Cardiac septum (tissue), 1 donor: Measurements from ENCODE around the gene ZNF132. TPM values are rescaled to one million over a fixed set of nuclear protein-coding genes. Genes with fewer than 3 reads are reported as not detected.
A peak's percentile ranks its signal among the peaks of the same experiment; 100 is the strongest.

Experiments used
- DNase-seq: peaks from one replicate; pipeline ENCODE4 v3.0.0-alpha.2; 2020; ENCODE audit warnings: low spot score
- intact Hi-C: fragments of 100-400 bp; cut with DNase I; formaldehyde crosslinking; loops from one replicate; pipeline ENCODE4 v1.14.0; 2022
- microRNA-seq: library from miRNA; unstranded; fragments of <30 nt; microRNA quantifications from one replicate; pipeline ENCODE4 v1.2.0, GENCODE V29; 2020
- total RNA-seq: library from RNA; stranded (reverse); fragmentation: NEBNext Ultra II Directional; extraction: Animal tissue kit (Norgen Biotek cat#: 25700); gene quantifications from one replicate; pipeline ENCODE4 v1.2.1, GENCODE V29; 2021
- donor health status: DM: no; HTN: no; CAD: no.

Gene ZNF132
- total RNA-seq, 1 donor from 2014 or later, result 5.4 TPM

DNA sequence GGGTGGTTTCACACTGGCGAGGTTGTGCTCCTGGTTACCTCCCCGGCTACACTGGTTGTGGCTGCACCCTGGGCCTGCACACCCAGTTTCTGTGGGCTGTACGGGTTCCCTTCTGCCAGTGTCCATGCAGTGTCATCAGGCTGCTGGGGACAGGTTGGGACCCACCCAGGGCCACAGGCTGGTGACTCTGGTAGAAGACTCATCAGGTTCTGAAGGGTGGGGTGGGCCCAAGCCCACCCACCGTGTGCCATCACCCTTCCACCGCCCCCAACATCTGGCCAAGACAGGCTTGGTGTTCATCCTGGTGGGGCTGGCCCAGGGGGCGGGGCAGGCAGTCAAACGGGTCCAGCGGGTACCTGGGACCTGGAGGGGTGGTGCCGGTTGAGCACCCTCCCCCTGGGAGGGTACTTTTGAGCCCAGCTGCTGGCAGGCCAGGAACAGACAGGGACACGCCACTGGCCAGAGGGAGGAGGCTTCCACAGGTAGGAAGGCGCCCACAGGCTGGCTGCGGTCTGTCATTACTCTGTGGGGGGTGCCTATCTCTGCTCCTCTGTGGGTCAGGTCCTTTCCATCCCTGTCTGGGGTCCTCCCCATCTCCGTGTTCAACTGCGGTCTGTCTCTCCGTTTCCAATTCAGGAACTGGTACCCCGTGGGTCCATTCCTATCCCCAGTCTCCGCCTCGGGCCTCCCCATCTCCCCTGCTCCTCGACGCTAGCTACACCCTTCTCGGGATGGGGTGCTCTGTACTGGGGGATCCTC is 44.6 kb downstream of the ZNF132 start, which contains the start of gene RNF225:
Gene RNF225, plus strand, starts transcription at position 437 of the 759 bp plus-strand sequence. CDS start 434 bp downstream, outside the sequence.
- DNase-seq, result no peak
- intact Hi-C loops, result no loop called here

DNA sequence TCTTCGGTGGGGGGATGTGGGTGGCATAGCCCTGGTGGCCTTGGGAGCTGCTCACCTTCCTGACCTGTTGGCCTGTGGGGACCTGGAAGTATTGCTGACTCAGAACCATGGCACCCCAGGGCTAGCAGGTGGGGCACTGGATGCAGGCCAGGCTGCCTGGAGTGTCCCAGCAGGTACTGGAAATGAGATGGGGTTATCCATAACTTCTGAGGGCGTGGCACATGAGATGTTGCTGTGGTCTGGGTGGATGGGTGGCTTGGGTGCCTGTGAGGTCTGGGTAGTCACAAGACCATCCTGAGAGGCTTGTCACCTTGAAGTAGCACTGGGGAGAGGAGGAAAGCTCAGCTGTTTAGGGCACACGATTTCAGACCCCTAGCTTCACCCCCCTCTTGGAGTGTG is 45.1 kb downstream of the ZNF132 start:
- intact Hi-C loops, result no loop called here
- DNase-seq, result no peak

DNA sequence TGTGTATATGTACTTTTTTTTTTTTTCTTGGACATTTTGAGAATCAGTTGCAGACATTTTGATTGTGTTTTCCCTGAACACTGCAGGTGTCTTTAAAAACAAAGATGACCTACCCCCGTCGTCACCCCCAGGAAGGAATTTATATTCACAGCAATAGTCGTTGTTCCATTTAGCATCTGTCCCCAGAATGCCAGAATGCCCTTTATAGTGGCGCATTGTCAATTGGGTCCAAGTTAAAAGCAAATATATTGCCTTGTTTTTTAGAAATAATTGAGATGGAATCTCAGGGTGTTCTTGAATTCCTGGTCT is 46.3 kb downstream of the ZNF132 start:
- intact Hi-C loops, result no loop called here
- DNase-seq, result no peak

DNA sequence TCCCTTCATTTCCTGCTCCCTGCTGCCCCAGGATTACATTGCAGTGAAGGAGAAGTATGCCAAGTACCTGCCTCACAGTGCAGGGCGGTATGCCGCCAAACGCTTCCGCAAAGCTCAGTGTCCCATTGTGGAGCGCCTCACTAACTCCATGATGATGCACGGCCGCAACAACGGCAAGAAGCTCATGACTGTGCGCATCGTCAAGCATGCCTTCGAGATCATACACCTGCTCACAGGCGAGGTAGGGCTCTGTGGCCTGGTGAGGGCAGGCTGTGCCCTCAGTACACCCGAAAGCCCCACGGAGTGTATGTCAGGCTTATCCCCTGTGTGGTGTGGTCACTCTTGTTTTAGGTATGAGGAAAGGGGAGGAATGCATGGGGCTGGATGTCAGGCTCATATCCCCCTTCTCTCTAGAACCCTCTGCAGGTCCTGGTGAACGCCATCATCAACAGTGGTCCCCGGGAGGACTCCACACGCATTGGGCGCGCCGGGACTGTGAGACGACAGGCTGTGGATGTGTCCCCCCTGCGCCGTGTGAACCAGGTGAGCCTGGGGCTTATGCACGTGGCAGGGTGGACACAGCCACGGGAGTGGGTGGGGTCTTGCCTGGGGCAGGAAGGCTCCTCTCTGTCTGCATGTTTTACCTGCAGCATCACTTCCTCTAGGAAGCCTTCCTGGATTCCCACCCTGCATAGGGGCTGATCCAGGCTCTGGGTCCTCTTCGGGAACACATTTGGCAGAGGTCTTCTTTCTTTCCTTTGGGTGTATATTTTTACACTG is 46.8 kb downstream of the ZNF132 start:
- intact Hi-C loops, result no loop called here
- DNase-seq, result no peak

DNA sequence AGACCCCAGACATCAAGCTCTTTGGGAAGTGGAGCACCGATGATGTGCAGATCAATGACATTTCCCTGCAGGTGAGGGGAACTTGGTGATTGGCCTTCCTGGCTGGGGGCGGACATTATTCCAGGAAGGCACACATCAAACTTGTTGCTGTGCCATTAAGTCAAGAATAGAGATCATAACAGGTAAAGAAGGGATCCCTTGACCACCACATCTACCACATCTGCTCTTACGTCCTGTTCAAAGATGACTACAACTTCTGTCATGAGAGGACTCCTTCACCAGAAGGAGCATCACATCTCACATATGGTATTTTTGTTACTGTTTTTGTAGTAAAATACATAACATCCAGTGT is 51.8 kb downstream of the ZNF132 start:
- DNase-seq, result no peak
- intact Hi-C loops, result no loop called here

DNA sequence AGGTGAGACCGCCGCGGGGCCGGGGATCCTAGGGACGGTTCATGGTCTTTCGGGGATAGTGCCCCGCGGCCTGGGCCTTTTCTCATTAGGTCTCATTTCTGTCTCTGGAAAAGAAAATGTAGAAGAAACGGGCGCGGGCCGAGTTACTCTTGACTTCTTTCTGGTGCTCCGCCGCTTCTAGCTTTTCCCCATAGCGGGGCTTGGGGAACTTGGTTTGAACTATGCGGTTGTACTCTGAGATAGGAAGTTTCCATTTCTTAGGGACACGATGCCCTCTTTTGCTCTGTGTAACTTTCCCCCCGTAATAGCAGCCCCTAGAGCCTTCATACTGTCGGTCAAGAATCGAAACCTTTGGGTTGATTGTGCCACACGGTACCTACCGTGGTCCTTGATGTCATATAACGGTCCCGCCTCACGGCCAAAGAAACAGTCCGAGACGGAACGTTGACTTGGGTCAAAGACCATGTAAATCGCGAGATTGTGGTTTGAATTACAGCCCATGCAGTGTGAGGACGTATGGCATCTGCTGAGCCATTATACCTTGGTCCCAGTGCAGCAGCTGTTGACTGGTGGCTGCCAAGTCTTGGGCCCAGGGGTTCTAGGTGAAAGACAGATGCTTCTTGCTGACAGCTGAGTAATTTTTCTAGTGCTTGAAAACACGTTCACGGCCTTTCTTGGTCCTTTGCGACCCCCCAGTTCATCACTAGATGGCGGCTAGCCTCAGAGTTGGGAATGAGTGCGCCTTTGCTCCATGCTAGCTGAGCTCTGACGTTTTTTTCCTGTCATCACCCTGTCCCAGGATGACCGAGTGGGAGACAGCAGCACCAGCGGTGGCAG is 52.4 kb downstream of the ZNF132 start:
- DNase-seq, result no peak
- intact Hi-C loops, result no loop called here

DNA sequence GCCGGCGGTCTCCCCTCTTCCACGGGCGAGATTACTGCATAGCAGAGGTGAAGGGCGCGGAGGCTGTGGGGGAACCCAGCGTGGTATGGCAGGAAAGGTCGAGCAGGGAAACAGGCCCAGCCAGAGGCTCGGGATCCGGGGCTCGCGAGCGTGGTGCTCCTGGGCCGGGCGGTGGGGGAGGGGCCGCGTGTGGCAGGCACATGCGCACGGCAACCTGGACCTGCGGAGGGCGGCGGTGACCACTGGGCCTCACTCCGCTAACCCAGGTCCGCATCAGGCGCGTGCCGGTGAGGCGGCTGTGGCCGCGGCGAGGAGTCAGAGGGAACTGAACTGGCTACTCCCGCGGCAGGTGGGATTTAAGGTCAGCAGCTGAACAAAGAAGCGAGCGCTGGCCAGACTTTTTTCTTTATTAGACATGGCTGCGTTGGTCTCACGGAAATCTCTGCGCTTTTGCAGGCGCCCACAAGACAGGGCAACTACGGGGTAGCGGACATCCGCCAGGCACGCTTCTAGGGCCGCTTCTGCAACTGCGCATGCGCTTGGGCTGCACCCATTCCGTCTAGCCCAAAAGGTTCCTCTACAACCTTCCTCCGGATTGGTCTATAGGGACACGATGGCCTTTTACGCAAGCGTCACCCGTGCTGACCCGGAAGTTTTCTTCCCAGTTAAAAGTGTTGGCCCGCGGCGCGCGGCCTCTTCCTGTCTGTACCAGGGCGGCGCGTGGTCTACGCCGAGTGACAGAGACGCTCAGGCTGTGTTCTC is 53.2 kb downstream of the ZNF132 start, which contains the start of gene RPS5:
Gene RPS5, plus strand, starts transcription at position 694 of the 762 bp plus-strand sequence. CDS start 869 bp downstream, outside the sequence.
- peak; percentile 97 for DNase-seq
- intact Hi-C loops, result no loop called here

DNA sequence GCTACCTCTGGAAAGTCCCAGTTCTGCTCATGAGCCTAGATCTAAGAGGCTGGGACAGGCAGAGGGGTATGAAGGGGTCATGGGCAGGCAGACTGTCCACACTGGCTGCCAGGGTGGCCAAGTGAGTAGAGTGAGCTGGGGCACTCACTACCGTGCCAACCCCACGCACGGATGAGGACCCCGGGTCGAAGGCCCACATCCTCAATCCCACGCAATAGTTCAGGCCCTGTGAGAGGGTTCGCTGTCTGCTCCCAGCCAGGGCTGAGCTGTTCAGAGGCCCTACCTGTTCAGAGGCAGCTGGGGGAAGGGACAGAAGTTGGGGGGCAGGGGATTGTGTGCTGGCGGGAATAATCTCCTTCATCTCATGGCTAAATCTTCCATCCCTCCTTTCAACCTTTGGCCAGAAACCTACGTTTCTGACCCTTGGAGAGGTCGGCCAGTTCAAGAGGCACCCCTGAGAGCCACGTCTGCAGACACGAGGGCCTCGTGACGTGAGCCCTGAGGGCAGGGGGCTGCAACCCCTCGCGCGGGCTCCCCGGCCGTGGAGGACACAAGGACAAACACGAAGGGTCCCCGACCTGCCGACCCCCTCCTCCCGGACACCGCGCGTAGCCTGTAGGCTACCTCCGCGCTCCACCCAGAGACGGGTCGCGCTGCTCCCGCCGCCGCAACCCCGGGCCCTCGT is 53.9 kb downstream of the ZNF132 start:
- no peak for DNase-seq
- intact Hi-C loops, result no loop called here

DNA sequence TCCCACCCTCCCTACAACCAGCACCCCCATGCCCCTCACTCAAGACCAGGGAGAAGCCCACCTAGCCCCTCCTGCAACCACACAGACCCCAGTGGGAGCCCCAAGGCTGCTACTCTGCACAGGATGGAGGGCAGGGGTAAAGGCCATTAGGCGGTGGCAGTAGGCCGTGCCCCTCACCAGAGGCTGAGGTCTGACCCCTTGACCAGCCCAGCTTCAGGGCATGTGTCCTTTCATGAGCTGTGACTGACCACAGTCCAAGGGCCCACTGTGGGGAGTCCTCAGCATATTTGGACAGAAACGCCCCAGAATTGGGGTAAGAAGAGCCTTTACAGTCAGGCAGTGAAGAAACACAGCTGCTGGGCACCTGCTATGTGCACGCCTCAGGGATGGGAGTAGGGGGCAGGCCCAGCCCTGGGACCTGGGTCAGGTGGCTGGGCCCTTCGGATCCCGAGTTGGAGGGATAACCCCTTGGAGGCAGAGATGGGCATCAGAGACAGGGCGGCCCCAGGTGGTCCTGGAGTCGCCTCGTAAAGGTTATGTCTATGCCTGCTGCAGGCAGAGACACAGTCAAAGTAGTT is 54.6 kb downstream of the ZNF132 start:
- DNase-seq, result no peak
- intact Hi-C loops, result no loop called here

DNA sequence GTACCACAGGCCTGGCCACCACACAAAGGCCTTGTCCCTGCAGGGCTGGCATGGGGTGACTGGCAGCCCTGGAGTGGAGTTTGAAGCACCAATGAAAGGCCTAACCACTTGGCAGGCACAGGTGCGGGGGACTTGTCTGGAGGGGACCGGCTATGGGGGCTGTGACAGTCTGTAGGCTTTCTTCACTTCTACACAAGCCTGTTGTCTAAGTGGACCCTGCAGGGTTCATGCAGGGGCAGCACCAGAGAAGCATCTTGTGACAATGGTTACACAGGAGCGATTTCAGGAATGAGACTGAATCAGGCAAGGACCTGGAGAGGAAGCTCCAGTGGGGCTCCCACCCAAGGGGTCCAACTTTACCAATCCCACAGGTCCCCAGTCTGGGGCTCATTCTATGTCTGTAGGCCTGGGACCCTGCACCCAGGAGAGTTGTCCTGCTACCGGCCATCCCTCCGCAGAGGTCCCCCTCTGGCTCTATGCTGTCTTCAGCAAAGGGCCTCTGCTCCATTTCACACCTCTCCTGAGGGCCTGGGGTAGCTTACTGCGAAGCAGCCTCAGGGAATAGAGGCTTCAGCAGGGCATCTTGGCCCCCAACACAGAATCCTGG is 56.9 kb downstream of the ZNF132 start:
- no peak for DNase-seq
- intact Hi-C loops, result no loop called here

Small RNA genes lying within 50 kb of the gene (microRNA-seq; reads per million reads assigned to microRNA genes)
- gene MIR4754, result not detected

Other genes with a start within 250 kb of the ZNF132 start
- 28.1 TPM for gene ZNF544, start 211.2 kb downstream of the ZNF132 start, total RNA-seq
- gene ZNF8, start 161.2 kb downstream of the ZNF132 start, total RNA-seq, result 6.2 TPM
- 17.1 TPM for gene ERVK3-1, start 134.8 kb downstream of the ZNF132 start, total RNA-seq
- 2.1 TPM for gene ZSCAN22, start 113.2 kb downstream of the ZNF132 start, total RNA-seq
- 5.2 TPM for gene A1BG, start 86.7 kb downstream of the ZNF132 start, total RNA-seq
- 0.40 TPM for gene ZNF497, start 77.4 kb downstream of the ZNF132 start, total RNA-seq
- gene ZNF837, start 59.1 kb downstream of the ZNF132 start, total RNA-seq, result 0.54 TPM
- 394 TPM for gene RPS5, start 52.9 kb downstream of the ZNF132 start, total RNA-seq
- gene RNF225, start 44.5 kb downstream of the ZNF132 start, total RNA-seq, result not detected
- gene ZNF584, start 31.5 kb downstream of the ZNF132 start, total RNA-seq, result 19.8 TPM
- gene ZNF324B, start 11.5 kb upstream of the ZNF132 start, total RNA-seq, result 3.7 TPM
- gene ZNF324, start 26.9 kb upstream of the ZNF132 start, total RNA-seq, result 5.1 TPM
- 5.8 TPM for gene ZNF446, start 36.2 kb upstream of the ZNF132 start, total RNA-seq
- gene SLC27A5, start 71.8 kb upstream of the ZNF132 start, total RNA-seq, result 2.0 TPM
- 13.8 TPM for gene ZBTB45, start 79.7 kb upstream of the ZNF132 start, total RNA-seq
- 140 TPM for gene TRIM28, start 103.9 kb upstream of the ZNF132 start, total RNA-seq
- 138 TPM for gene CHMP2A, start 115.0 kb upstream of the ZNF132 start, total RNA-seq
- 111 TPM for gene UBE2M, start 118.5 kb upstream of the ZNF132 start, total RNA-seq
- 12.4 TPM for gene MZF1, start 133.2 kb upstream of the ZNF132 start, total RNA-seq